ENCODE results near the gene LPA.

- TF ChIP-seq CTCF (IDR thresholded peaks at IDR 0.05; ENCODE audit: insufficient read depth, low read length, poor library complexity, severe bottlenecking) (no peak), EZH2phosphoT487 (conservative IDR thresholded peaks at IDR 0.05; ENCODE audit: low read length) (no peak)
Measured at GRCh38 chr6:160661216-160661615, 2.9 kb downstream of the LPA start.

All from SU-DHL-6 (cell line).